HCT116 (cell line): Measurements from ENCODE around the gene RBM20. TPM values are rescaled to one million over a fixed set of nuclear protein-coding genes. Genes with fewer than 3 reads are reported as not detected.

Experiments
- ATAC-seq: fragments of 200-7000 bp; cut with Tn5 transposase; 2 replicates; pipeline ENCODE4 v1.9.1; 2020; ENCODE audit warnings: mild to moderate bottlenecking, moderate library complexity
- BruUV-seq: library from RNA; stranded (reverse); fragments of 400-500 nt; replicated peaks from 2 replicates; lab custom pipeline; 2021; lab: Mats Ljungman, UMichigan
- CTCF ChIA-PET: fragments of 300-600 bp; sonication (Branson Sonifier 250); formaldehyde crosslinking; loops from one replicate; lab custom pipeline; 2021; ENCODE audit warnings: antibody characterized with exemption; lab: Charles Lee
- POLR2A ChIA-PET: fragments of 300-600, 350-600 bp; sonication (Branson Sonifier 250); formaldehyde crosslinking; loops from one replicate; lab custom pipeline; 2021; ENCODE audit warnings: antibody characterized with exemption; lab: Charles Lee
- RAD21 ChIA-PET, 2 experiments: fragments of 300-600 bp; sonication (Branson Sonifier 250); formaldehyde crosslinking; loops; one replicate each; lab custom pipeline; 2023; ENCODE audit warnings: low total read pairs in 2 of 2; ENCODE audit not compliant: uncharacterized antibody in 2 of 2, unreplicated experiment in 2 of 2, low non-redundant PET in 1 of 2; lab: Charles Lee
- DNase-seq: peaks from one replicate; pipeline ENCODE4 v3.0.0-alpha.2; 2010; ENCODE audit warnings: low read depth, low spot score
- H2AFZ ChIP-seq: fragments of 200-600 bp; shearing (Covaris generic), sonication (generic); 2 replicates; pipeline ENCODE4 v1.6.1; 2017; ENCODE audit warnings: low read depth, mixed run types, mixed read lengths, antibody characterized with exemption, low read length; ENCODE audit not compliant: poor library complexity, severe bottlenecking
- H3K27ac ChIP-seq: 2 replicates; pipeline ENCODE4 v1.5.1; 2012; ENCODE audit warnings: low read depth, low read length
- H3K27me3 ChIP-seq: fragments of 200-600 bp; sonication (generic); 2 replicates; pipeline ENCODE4 v1.6.1; 2016; ENCODE audit warnings: mixed run types, low read length, mixed read lengths; ENCODE audit not compliant: insufficient read depth
- H3K36me3 ChIP-seq, 2 experiments: fragments of 200-500 bp in 1 of 2; fragments of 200-600 bp in 1 of 2; sonication (Bioruptor generic) in 1 of 2; sonication (generic) in 1 of 2; 2 replicates each; pipeline versions ENCODE4 v1.5.1 to v1.6.1; 2014 to 2016; ENCODE audit warnings: low read length in 2 of 2, inconsistent platforms in 1 of 2, mixed read lengths in 1 of 2, mixed run types in 1 of 2; ENCODE audit not compliant: insufficient read depth in 2 of 2, control insufficient read depth in 1 of 2
- H3K4me1 ChIP-seq, 2 experiments: fragments of 200-600 bp in 1 of 2; sonication (generic) in 1 of 2; 2 replicates each; pipeline versions ENCODE4 v1.5.1 to v1.6.1; 2012 to 2017; ENCODE audit warnings: low read length in 2 of 2, inconsistent platforms in 1 of 2, mild to moderate bottlenecking in 1 of 2, mixed read lengths in 1 of 2, mixed run types in 1 of 2, moderate library complexity in 1 of 2; ENCODE audit not compliant: insufficient read depth in 2 of 2, control insufficient read depth in 1 of 2
- H3K4me2 ChIP-seq: fragments of 200-600 bp; sonication (generic); 2 replicates; pipeline ENCODE4 v1.6.1; 2017; ENCODE audit warnings: mixed run types, low read length, mixed read lengths
- H3K4me3 ChIP-seq, 2 experiments: fragments of 200-600 bp in 1 of 2; sonication (generic) in 1 of 2; replicated peaks in 1 of 2; 2 replicates each; pipeline ENCODE4 v1.5.1; 2011 to 2016; ENCODE audit warnings: low read length in 2 of 2, control low read depth in 1 of 2, low read depth in 1 of 2, mild to moderate bottlenecking in 1 of 2, mixed read lengths in 1 of 2, mixed run types in 1 of 2
- H3K79me2 ChIP-seq: fragments of 200-600 bp; sonication (generic); 2 replicates; pipeline ENCODE4 v1.6.1; 2017; ENCODE audit warnings: mild to moderate bottlenecking, mixed run types, low read length, moderate library complexity, mixed read lengths; ENCODE audit not compliant: insufficient read depth
- H3K9ac ChIP-seq: fragments of 200-600 bp; sonication (generic); 2 replicates; pipeline ENCODE4 v1.6.1; 2016; ENCODE audit warnings: low read length, mixed read lengths
- H3K9me2 ChIP-seq: fragments of 200-600 bp; sonication (generic), shearing (Covaris generic); 2 replicates; pipeline ENCODE4 v1.6.1; 2017; ENCODE audit warnings: mixed run types, mild to moderate bottlenecking, moderate library complexity; ENCODE audit not compliant: insufficient read depth
- H3K9me3 ChIP-seq, 2 experiments: fragments of 200-500 bp in 1 of 2; fragments of 200-600 bp in 1 of 2; sonication (Bioruptor generic) in 1 of 2; sonication (generic) in 1 of 2; 2 replicates each; pipeline ENCODE4 v1.6.1; 2014 to 2017; ENCODE audit warnings: low read length in 2 of 2, mixed read lengths in 2 of 2, inconsistent platforms in 1 of 2, low read depth in 1 of 2, mild to moderate bottlenecking in 1 of 2, mixed run types in 1 of 2, moderate library complexity in 1 of 2; ENCODE audit not compliant: control insufficient read depth in 1 of 2, insufficient read depth in 1 of 2
- H4K20me1 ChIP-seq: fragments of 200-600 bp; sonication (generic), shearing (Covaris generic); 2 replicates; pipeline ENCODE4 v1.6.1; 2017; ENCODE audit warnings: mixed run types, mild to moderate bottlenecking, moderate library complexity; ENCODE audit not compliant: insufficient read depth
- CEBPB ChIP-seq: IDR thresholded peaks from 2 replicates; pipeline ENCODE4 v1.6.1; 2012; ENCODE audit warnings: low read depth
- EGR1 ChIP-seq: IDR thresholded peaks from 2 replicates; pipeline ENCODE4 v1.6.1; 2012; ENCODE audit warnings: low read depth
- ELF1 ChIP-seq: IDR thresholded peaks from 2 replicates; pipeline ENCODE4 v1.6.1; 2012; ENCODE audit warnings: low read depth, borderline replicate concordance
- EZH2phosphoT487 ChIP-seq: fragments of 200-600 bp; IDR thresholded peaks from 2 replicates; pipeline ENCODE4 v1.6.1; 2018; ENCODE audit warnings: antibody characterized with exemption, borderline replicate concordance
- FOSL1 ChIP-seq: IDR thresholded peaks from 2 replicates; pipeline ENCODE4 v1.6.1; 2012; ENCODE audit warnings: low read depth
- POLR2AphosphoS5 ChIP-seq: IDR thresholded peaks from 2 replicates; pipeline ENCODE4 v1.6.1; 2011; ENCODE audit warnings: mild to moderate bottlenecking, low read depth, low read length, moderate library complexity
- SRF ChIP-seq: IDR thresholded peaks from 2 replicates; pipeline ENCODE4 v1.6.1; 2012; ENCODE audit warnings: low read depth
- TCF7L2 ChIP-seq: IDR thresholded peaks from 2 replicates; pipeline ENCODE4 v1.7.0; 2011; ENCODE audit warnings: borderline replicate concordance, inconsistent platforms; ENCODE audit not compliant: insufficient read depth, insufficient read length; ENCODE audit errors: extremely low read depth
- ZFX ChIP-seq: fragments of 450-650 bp; IDR thresholded peaks from 2 replicates; pipeline ENCODE4 v1.6.1; 2017
- ZNF274 ChIP-seq: fragments of 200-500 bp; sonication (Bioruptor generic); IDR thresholded peaks from 2 replicates; pipeline ENCODE4 v1.6.1; 2014; ENCODE audit warnings: mild to moderate bottlenecking, low read depth, low read length, inconsistent platforms
- intact Hi-C: fragments of 100-400 bp; cut with micrococcal nuclease; formaldehyde crosslinking; loops from 2 replicates; pipeline ENCODE4 v1.10.0; 2022
- total RNA-seq: library from RNA; stranded (reverse); gene quantifications from one replicate; pipeline ENCODE4 v1.2.1, GENCODE V29; 2021; ENCODE audit not compliant: unreplicated experiment
- TF ChIP-seq, protein P1 (sequence below): IDR thresholded peaks from 2 replicates; pipeline ENCODE4 v1.6.1; 2012
- TF ChIP-seq, protein P2 (sequence below), 3 experiments: fragments of 200-600 bp in 1 of 3; sonication (generic) in 1 of 3; IDR thresholded peaks in 2 of 3; conservative IDR thresholded peaks in 1 of 3; 2 replicates each; pipeline ENCODE4 v1.5.1; 2012 to 2017; ENCODE audit warnings: low read depth in 2 of 3, low read length in 2 of 3, antibody characterized with exemption in 1 of 3, borderline replicate concordance in 1 of 3, control low read depth in 1 of 3, mild to moderate bottlenecking in 1 of 3, mixed read lengths in 1 of 3, mixed run types in 1 of 3, moderate library complexity in 1 of 3; ENCODE audit not compliant: insufficient read depth in 1 of 3

The RBM20 gene
- total RNA-seq, 1 experiment from 2014 or later = 2.0 TPM

DNA sequence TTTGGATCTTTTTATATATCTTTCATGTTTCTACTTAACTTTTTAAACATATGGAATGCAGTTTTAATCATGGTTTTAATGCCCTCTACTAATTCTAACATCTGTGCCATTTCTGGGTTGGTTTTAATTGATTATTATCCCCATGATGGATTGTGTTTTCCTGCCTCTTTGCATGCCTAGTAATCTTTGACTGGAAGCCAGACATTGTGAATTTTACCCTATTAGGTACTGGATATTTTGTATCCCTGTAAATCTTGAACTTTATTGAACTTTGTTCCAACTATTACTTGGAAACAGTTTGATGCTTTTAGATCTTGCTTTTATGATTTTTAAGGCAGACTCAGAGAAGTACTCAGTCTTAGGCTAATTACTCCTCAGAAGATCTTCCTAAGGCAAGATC, 16.0 kb upstream of the RBM20 start:
- no peak overlapping the region for H2AFZ ChIP-seq
- RAD21 ChIA-PET = no interaction called here
- H3K4me2 ChIP-seq = no peak overlapping the region
- H3K9me2 ChIP-seq = no peaks in the 10 kb centered on the region
- intact Hi-C loops = no loop called here
- H3K9me3 ChIP-seq = no peaks in the 10 kb centered on the region
- no peaks in the 10 kb centered on the region for H3K36me3 ChIP-seq
- TF ChIP-seq, protein P1, sequence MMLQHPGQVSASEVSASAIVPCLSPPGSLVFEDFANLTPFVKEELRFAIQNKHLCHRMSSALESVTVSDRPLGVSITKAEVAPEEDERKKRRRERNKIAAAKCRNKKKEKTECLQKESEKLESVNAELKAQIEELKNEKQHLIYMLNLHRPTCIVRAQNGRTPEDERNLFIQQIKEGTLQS = no peak
- no peak for TF ChIP-seq POLR2AphosphoS5
- no peak for TF ChIP-seq SRF
- TF ChIP-seq ZFX = no peak
- no peak for TF ChIP-seq EZH2phosphoT487
- TF ChIP-seq ZNF274 = no peak
- TF ChIP-seq TCF7L2 = no peak
- TF ChIP-seq ELF1 = no peak
- TF ChIP-seq, protein P2, sequence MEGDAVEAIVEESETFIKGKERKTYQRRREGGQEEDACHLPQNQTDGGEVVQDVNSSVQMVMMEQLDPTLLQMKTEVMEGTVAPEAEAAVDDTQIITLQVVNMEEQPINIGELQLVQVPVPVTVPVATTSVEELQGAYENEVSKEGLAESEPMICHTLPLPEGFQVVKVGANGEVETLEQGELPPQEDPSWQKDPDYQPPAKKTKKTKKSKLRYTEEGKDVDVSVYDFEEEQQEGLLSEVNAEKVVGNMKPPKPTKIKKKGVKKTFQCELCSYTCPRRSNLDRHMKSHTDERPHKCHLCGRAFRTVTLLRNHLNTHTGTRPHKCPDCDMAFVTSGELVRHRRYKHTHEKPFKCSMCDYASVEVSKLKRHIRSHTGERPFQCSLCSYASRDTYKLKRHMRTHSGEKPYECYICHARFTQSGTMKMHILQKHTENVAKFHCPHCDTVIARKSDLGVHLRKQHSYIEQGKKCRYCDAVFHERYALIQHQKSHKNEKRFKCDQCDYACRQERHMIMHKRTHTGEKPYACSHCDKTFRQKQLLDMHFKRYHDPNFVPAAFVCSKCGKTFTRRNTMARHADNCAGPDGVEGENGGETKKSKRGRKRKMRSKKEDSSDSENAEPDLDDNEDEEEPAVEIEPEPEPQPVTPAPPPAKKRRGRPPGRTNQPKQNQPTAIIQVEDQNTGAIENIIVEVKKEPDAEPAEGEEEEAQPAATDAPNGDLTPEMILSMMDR (IDR thresholded peaks at IDR 0.05 in 2 of 3, conservative IDR thresholded peaks at IDR 0.05 in 1 of 3; ENCODE audit: borderline replicate concordance in 1 of 3, insufficient read depth in 1 of 3, low read depth in 2 of 3, low read length in 2 of 3) = no peak
- TF ChIP-seq EGR1 = no peak
- no peak for TF ChIP-seq FOSL1
- no peak for TF ChIP-seq CEBPB
- TF ChIP-seq, all 23 proteins: peak for 0
- DNase-seq (no peak), ATAC-seq (no peak)
- Histone ChIP-seq H3K27me3 (no peaks in the 10 kb centered on the region), H3K9ac (no peak overlapping the region), H3K4me1 (no peaks in the 10 kb centered on the region), H3K79me2 (no peaks in the 10 kb centered on the region), H3K27ac (no peak overlapping the region), H4K20me1 (no peaks in the 10 kb centered on the region), H3K4me3 (no peak overlapping the region)
- ChIA-PET POLR2A (no interaction called here), CTCF (no interaction called here)
- no TSS peak for BruUV-seq
